ENCODE measurements around the gene NFATC3.
"Not testable (repeated sequence)": the region's sequence is repeated elsewhere in the genome, so short reads cannot be mapped to it uniquely, and the experiment has no call there.

Gene NFATC3

DNA sequence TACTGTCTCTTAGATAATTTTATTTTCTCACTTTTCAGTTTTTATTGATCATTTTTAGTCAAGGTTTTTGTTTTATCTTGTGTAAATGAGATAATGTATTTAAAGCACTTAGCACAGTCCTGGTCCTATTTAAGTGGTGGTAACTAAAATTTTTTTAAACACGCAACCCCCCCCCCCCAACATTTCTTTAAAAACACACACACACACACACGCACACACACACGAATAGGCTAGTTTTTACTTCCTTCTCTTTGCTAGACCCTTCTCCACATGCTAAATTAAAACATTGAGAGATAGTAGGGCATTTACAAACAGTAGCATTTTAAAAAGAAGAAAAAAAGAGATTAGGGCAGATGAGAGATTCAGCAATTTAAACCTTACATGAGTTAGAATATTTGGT, 5.0 kb downstream of the NFATC3 start:
- FAIRE-seq: no peak

DNA sequence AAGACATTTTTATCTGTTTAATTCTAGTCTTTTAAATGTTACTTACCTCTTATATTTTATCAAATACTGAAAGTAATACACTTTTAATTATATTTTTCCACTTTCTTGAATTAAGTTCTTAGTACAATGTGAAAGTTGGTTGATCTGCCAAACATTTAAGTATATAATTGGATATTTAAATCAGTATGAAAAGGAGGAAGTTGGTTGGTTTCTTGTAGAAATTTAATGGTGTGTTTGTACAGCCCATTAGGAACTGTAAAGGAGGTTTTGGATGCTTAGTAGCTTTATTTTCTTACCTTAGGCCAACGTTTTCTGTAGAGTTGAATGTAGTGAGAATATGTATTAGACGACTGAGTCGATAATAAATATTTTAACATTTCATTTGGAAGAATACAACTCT, 5.4 kb downstream of the NFATC3 start:
- no peak for FAIRE-seq

DNA sequence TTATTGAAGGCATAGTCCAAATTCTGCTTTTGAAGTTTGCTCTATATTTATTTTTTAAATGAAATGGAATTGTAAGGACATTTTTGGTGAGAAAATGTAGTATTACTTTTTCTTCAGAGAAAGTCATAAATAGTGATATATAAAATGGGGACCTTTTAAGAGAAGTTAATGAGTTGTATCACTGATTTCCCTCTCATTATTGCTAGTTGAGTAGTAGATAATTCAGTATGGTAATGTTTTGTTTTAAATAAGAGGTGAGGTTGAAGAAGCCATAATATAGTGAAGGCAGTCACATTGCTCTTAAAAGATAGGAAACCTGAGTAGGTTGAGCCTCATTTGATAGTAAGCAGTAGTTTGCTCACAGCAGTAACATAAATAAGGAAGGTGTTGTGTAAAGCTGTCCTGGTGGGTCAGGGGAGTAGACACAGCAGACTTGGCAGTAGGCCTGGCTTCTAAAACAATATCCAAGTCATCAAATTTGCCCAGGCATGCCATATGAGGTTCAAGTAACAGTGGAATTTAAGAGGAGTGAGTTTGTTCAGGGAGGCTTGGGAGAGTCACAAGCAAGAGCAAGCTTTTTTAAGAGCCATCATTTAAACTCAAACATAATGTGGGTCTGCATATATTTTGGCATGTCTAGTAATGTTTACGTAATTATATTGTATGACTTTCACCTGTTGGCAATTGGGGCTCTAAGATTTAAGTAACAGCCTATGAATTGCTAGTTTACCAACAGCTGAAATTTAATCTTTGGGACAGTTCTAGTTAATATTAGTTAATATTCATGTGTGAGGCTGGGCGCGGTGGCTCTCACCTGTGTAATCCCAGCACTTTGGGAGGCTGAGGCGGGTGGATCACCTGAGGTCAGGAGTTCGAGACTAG, 6.5 kb downstream of the NFATC3 start:
- FAIRE-seq: no peak

DNA sequence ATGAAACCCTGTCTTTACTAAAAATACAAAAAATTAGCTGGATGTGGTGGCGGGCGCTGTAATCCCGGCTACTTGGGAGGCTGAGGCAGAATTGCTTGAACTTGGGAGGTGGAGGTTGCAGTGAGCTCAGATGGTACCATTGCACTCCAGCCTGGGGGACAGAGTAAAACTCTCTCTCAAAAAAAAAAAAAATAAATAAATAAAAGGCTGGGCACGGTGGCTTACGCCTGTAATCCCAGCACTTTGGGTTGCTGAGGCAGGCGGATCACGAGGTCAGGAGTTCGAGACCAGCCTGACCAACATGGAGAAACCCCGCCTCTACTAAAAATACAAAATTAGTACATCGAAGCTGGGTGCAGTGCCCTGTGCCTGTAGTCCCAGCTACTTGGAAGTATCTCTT, 7.1 kb downstream of the NFATC3 start:
- not testable (repeated sequence) for FAIRE-seq

DNA sequence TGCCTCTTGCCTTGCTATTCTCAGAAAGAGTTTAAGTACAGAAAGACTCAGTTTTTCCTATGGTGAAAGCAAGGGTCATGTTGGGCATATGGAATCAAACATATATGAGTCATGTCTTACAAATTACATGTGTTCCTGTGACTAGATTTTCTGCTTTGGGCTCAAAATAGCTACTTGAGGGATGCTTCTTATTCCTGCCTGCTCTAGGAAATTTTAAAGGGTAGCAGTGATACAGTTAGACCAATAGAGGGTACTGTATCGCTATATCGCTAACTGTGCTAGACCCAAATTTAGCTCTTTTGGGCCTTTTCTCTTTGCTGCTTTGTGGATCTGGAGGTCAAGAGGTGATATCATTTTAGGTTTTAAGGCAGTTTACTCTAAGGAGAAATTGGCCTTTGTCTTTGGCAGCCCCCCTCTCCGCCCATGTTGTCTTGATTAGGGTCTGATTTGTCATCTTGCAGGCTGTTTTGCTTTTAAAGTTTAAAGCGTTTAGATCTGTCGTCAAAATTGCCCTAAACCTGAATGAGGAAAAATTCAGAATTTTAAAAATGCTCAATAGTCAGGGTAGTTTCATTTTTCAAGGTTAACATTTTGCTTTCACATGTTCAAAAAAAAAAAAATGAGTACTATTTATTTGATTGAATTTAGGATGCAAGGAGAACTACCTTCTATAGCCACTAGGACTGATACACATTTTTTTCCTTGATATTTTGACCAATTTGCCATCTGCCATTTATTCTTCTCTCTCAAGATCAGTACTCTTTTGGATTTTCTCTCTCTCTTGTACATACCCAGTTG, 8.8 kb downstream of the NFATC3 start:
- FAIRE-seq: no peak

DNA sequence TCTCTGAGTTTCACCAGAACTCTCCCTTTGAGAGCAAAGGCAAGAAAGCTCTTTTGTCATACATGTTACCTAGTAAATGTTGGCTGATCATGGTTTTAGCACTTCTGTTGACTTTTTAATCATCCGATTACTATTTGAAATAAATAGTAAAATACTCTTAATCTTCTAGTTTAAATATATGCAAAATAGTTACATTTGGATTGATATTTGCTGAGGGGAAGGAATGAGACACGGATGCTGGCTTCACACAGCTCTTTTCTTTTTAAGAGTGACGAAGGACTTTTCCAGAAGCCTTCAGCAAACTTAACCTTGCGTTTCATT, 9.4 kb downstream of the NFATC3 start:
- FAIRE-seq: no peak

DNA sequence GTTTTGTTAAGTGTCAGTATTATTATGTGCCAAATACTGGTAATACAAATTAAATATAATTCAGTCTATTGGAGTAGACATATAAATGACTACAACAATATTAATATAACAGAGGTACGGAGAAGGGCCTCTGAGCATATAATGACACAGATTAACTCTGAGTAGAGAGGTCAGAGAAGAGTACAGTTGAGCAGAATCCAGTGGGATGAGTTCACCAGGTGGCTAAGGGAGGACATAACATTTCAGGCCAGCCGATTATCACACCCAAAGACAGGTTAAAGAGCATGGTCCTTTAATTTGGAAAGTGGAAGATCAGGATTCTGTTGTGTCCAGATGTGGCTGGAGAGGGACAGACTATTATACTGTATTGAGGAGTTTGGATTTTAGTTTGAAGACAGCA, 11.3 kb downstream of the NFATC3 start:
- FAIRE-seq: no peak

DNA sequence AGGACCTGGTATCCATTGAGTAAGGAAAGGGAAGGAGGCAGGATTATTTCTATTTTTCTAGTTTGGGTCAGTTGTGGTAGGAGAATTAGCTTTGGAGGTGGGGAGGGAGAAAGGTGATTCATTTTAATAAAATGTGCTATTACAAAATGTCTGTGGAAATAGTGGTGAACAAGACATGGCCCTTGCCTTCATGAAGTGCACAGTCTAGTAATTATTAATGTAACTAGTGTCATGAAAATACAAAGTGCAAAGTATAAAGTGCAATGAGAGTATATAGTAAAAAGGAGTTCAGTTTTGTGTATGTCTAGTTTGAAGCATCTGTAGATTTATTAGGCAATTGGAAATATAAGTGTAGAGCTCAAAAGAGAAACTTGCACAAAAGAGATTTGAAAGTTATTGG, 11.9 kb downstream of the NFATC3 start:
- no peak for FAIRE-seq

DNA sequence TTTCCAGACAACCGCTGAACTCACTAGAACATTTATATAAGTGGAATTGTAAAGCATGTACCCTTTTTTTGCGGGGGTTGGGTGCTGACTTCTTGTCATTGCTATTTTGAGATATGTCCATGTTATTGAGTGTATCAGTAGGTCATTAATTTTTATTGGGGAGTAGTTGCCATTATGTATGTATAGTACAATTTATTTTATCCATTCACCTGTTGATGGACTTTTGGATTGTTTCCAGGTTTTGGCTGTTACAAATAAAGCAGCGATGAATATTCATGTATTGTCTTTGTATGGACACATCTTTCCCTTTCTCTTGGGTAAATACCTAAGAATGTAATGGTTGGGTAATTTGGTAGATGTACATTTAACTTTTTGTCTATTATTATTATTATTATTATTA, 12.7 kb downstream of the NFATC3 start:
- FAIRE-seq: no peak

DNA sequence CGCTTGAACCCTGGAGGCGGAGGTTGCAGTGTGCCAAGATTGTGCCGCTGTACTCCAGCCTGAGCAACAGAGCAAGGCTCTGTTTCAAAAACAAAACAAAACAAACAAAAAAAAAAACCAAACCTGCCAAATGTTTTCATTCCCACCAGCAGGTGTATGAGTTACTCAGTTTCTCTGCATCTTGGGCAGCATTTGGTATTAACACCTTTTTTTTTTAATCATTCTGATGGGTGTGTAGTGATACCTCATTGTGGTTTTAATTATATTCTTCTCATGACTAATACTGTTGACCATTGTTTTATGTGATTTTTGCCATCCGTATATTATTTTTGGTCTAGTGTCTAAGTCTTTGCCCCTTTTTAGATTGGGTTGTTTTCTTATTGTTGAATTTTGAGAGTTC, 15.3 kb downstream of the NFATC3 start:
- FAIRE-seq: no peak

DNA sequence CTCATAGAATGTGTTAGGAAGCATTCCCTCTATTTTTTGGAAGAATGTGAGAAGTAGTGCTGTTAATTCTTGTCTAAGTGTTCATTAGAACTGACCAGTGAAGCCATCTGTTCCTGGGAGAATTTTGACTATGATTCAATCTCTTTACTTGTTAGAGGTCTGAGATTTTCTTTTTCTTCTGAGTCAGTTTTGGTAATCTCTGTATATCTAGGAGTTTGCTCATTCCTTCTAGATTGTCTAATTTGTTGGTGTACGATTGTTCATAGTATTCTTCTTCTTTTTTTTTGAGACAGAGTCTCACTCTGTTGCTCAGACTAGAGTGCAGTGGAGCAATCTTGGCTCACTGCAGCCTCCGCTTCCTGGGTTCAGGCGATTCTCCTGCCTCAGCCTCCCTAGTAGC, 20.4 kb downstream of the NFATC3 start:
- no peak for FAIRE-seq

DNA sequence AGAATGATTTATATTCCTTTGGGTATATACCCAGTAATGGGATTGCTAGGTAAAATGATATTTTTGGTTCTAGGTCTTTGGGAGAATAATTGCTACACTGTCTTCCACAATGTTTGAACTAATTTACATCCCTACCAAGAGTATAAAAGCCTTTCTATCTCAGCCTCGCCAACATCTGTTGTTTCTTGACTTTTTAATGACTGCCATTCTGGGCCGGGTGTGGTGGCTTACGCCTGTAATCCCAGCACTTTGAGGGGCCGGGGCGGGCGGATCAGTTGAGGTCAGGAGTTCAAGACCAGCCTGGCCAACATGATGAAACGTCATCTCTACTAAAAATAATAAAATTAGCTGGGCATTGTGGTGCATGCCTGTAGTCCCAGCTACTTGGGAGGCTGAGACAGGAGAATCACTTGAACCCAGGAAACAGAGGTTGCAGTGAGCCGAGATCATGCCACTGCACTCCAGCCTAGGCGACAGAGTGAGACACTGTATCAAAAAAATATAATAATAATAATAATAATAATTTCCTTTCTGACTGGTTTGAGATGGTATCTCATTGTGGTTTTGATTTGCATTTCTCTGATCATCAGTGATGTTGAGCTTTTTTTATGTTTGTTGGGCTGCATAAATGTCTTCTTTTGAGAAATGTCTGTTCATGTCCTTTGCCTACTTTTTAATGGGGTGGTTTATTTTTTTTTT, 22.2 kb downstream of the NFATC3 start:
- FAIRE-seq: not testable (repeated sequence)

DNA sequence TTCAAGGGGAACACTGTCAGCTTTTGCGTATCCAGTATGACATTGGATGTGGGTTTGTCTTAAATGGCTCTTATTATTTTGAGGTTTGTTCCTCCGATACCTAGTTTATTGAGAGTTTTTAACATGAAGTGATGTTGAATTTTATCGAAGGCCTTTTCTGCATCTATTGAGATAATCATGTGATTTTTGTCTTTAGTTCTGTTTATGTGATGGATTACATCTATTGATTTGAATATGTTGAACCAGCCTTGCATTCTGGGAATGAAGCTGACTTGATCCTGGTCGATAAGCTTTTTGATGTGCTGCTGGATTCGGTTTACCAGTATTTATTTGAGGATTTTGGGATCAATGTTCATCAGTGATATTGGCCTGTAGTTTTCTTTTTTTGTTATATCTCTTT, 24.0 kb downstream of the NFATC3 start:
- FAIRE-seq: not testable (repeated sequence)

DNA sequence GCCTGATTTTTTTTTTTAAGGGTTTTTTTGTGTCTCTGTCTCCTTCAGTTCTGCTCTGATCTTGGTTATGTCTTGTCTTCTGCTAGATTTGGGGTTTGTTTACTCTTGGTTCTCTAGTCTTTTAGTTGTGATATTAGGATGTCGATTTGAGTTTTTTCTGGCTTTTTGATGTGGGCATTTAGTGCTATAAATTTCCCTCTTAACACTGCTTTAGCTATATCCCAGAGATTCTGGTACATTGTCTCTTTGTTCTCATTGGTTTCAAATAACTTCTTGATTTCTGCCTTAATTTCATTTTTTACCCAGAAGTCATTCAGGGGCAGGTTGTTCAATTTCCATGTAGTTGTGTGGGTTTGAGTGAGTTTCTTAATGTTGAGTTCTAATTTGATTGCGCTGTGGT, 25.4 kb downstream of the NFATC3 start:
- not testable (repeated sequence) for FAIRE-seq

DNA sequence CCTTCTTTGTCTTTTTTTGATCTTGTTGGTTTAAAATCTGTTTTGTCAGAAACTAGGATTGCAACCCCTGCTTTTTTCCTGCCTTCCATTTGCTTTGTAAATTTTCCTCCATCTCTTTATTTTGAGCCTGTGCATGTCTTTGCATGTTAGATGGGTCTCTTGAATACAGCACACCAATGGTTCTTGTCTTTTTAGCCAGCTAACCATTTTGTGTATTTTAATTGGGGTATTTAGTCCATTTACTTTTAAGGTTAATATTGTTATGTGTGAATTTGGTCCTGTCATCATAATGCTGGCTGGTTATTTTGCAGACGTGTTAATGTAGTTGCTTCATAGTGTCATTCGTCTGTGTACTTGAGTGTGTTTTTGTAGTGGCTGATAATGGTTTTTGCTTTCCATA, 26.2 kb downstream of the NFATC3 start:
- no peak for FAIRE-seq

DNA sequence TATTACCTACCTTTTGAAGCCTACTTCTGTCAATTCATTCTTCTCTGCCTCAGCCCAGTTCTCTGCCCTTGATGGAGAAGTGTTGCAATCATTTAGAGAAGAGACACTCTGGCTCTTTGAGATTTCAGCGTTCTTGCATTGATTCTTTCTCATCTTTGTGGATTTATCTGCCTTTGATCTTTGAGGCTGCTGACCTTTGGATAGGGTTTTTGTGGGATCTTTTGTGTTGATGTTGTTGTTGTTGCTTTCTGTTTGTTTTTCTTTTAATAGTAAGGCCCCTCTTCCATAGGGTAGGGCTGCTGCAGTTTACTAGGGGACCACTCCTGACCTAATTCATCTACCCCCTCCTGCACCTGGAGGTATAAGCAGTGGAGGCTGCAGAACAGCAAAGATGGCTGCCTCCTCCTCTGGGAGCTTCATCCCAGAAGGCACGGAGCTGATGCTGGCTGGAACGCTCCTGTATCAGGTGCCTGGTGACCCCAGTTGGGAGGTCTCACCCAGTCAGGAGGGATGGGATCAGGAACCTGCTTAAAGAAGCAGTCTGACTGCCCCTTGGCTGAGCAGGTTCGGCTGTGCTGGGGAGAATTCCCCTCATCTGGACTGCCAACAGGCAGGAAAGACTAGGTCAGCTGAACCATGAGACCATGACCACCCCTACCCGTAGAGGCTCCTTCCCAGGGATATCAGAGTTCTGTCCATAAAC, 28.0 kb downstream of the NFATC3 start:
- FAIRE-seq: no peak

DNA sequence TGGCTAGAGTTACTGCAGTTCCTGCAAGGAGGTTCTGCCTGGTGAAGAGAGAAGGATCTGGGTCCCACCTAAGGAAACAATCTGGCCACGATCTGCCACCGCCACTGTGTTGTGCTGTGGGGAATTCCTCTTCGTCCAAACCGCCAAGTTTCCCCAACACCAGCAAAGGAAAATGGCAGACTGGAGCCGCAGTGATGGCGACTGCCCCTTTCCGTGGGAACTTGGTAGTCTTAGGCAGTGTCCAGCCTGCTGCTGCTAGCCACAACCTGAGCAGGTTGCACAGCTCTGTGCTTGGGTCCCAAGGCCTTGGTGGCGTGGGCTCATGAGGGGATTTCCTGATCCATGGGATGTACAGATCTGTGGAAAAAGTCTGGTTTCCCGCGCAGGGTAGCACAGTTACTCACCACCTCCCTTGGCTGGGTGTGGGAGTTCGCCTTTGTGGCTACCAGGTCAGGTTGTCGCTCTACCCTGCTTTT, 28.6 kb downstream of the NFATC3 start:
- no peak for FAIRE-seq

DNA sequence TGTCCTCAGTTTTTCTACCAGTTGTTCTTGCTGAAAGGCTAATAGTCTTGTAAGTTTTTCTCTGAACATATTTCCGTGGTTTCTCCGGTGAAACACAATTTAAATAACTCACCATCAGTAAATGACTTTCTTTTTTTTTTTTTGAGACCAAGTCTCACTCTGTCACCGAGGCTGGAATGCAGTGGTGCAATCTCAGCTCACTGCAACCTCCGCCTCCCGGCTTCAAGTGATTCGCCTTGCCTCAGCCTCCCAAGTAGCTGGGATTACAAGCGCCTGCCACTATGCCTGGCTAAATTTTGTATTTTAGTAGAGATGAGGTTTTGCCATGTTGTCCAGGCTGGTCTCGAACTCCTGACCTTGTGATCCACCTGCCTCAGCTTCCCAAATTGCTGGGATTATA, 29.8 kb downstream of the NFATC3 start:
- FAIRE-seq: not testable (repeated sequence)

DNA sequence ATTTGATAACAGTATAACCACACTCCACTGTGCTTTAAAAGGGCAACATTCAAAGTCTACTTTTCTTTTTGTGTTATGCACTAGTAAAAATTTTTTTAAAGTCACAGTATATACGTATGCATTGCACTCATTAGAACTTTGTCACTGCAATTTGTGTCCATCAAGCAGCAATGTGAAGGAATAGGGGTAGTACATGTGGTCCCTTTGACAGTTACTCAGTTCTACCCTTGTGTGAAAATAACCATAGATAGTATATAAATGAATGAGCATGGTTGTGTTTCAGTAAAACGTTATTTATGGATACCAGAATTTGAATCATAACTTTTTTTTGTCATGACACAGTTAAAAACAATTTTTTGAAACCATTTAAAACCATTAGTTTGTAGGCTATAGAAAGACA, 30.7 kb downstream of the NFATC3 start:
- FAIRE-seq: no peak

DNA sequence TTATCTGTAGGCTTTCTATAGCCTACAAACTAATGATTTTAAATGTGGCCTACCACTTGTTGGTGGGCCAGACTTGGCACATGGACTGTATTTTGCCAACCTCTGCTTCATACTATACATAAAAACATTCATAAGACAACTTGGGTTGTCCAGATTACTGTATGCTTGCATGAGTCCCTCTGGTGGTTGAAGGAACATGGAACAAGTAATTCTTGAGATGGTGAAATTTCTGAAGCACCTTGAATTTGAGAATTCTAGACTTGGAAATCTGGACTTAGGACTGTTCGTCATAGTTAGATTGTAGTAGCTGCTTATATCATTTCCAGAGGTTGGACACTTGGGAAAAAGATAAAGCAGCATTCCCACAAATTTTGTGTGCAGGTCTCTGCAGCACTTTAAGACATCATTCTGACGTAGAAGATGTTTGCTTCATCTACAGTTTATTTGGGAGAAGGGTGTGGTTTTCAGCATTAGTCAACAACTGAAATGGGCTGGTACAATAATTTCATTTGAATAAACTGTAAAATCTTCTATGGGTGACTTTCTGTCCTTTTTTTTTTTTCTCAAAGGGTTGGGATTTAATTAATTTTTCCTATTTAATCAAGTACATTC, 31.2 kb downstream of the NFATC3 start:
- no peak for FAIRE-seq

DNA sequence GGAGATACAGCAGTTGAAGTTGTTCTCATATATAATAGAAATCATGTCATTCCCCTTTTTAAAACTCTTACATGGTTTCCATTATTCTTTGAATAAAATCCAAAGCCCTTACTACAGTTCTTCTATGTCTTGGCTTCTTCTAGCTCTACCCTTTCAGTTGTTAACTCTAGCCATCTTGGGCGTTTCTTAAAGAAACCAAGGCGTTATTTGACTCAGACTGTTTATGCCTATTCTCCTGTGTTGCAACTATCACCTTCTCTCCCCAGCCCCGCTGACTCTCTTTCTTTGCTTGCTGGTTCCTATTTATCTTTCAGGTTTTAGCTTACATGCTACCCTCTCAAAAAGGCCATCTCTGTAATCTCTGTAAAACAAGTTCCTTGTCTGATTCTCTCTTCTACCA, 32.7 kb downstream of the NFATC3 start:
- FAIRE-seq: no peak

DNA sequence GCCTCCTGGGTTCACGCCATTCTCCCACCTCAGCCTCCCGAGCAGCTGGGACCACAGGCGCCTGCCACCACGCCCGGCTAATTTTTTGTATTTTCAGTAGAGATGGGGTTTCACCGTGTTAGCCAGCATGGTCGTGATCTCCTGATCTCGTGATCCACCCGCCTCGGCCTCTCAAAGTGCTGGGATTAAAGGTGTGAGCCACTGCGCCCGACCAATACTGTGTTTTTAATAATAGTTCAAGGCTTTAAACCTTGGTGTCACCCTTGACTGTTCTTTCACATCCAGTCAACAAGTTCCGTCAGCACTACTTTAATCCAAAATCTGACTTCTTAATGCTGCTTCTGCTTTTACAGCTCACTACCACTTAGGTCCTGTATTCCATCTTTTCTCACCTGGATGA, 33.8 kb downstream of the NFATC3 start:
- not testable (repeated sequence) for FAIRE-seq

Measured in endometrium (tissue), 2 donors.